Measurements from ENCODE around the gene PRDX3.

- TF ChIP-seq CTCF (IDR thresholded peaks at IDR 0.05; ENCODE audit: low read length) (no peak), EZH2 (IDR thresholded peaks at IDR 0.05; ENCODE audit: borderline replicate concordance, low read length) (no peak)
These were observed 41.3 kb upstream of the PRDX3 start for GRCh38 chr10:119219871-119220270.
